OCI-LY7 (cell line): ENCODE data around the gene PATJ. TPM values are rescaled to one million over a fixed set of nuclear protein-coding genes. Genes with fewer than 3 reads are reported as not detected.

Source experiments
- BruUV-seq: library from RNA; stranded (reverse); fragments of 400-500 nt; replicated peaks from 2 replicates; lab custom pipeline; 2021; lab: Mats Ljungman, UMichigan
- CTCF ChIA-PET: fragments of 300-600 bp; sonication (Branson Sonifier 250); formaldehyde crosslinking; loops from one replicate; lab custom pipeline; 2022; ENCODE audit warnings: antibody characterized with exemption; ENCODE audit not compliant: unreplicated experiment; lab: Charles Lee
- POLR2A ChIA-PET: fragments of 300-600 bp; sonication (Branson Sonifier 250); formaldehyde crosslinking; loops from one replicate; lab custom pipeline; 2022; ENCODE audit warnings: antibody characterized with exemption; lab: Charles Lee
- DNase-seq: peaks from one replicate; pipeline ENCODE4 v3.0.0-alpha.2; 2015; ENCODE audit warnings: low spot score
- H2AFZ ChIP-seq: fragments of 200-600 bp; sonication (generic), shearing (Covaris generic); 2 replicates; pipeline ENCODE4 v1.6.1; 2014; ENCODE audit warnings: mild to moderate bottlenecking, antibody characterized with exemption, low read length, moderate library complexity
- H3K27ac ChIP-seq: fragments of 200-600 bp; sonication (generic); 2 replicates; pipeline ENCODE4 v1.5.1; 2014; ENCODE audit warnings: mixed run types, low read depth, mild to moderate bottlenecking, moderate library complexity, low read length, inconsistent platforms; ENCODE audit not compliant: poor library complexity, severe bottlenecking
- H3K36me3 ChIP-seq: fragments of 200-600 bp; sonication (generic); 2 replicates; pipeline ENCODE4 v1.6.1; 2014; ENCODE audit warnings: mild to moderate bottlenecking, antibody characterized with exemption, low read length, moderate library complexity, mixed read lengths; ENCODE audit not compliant: insufficient read depth
- H3K4me1 ChIP-seq: fragments of 200-600 bp; sonication (generic); 2 replicates; pipeline ENCODE4 v1.5.1; 2014; ENCODE audit warnings: mild to moderate bottlenecking, low read length; ENCODE audit not compliant: insufficient read depth, poor library complexity, severe bottlenecking
- H3K4me2 ChIP-seq: fragments of 200-600 bp; sonication (generic); 2 replicates; pipeline ENCODE4 v1.6.1; 2014; ENCODE audit warnings: mild to moderate bottlenecking, low read length
- H3K4me3 ChIP-seq: fragments of 200-600 bp; sonication (generic); 2 replicates; pipeline ENCODE4 v1.5.1; 2014; ENCODE audit warnings: mild to moderate bottlenecking, low read depth, low read length; ENCODE audit not compliant: poor library complexity, severe bottlenecking
- H3K79me2 ChIP-seq: fragments of 200-600 bp; sonication (generic); 2 replicates; pipeline ENCODE4 v1.6.1; 2016; ENCODE audit warnings: low read depth, mild to moderate bottlenecking, low read length, moderate library complexity, mixed read lengths; ENCODE audit not compliant: insufficient read depth
- H3K9me2 ChIP-seq: fragments of 200-600 bp; sonication (generic); 2 replicates; pipeline ENCODE4 v1.6.1; 2016; ENCODE audit warnings: mild to moderate bottlenecking, low read length, mixed read lengths; ENCODE audit not compliant: insufficient read depth
- H3K9me3 ChIP-seq: fragments of 200-600 bp; sonication (generic); 2 replicates; pipeline ENCODE4 v1.6.1; 2014; ENCODE audit warnings: mild to moderate bottlenecking, mixed run types, low read length, mixed read lengths
- H4K20me1 ChIP-seq: fragments of 200-600 bp; sonication (generic); 2 replicates; pipeline ENCODE4 v1.6.1; 2014; ENCODE audit warnings: mild to moderate bottlenecking, antibody characterized with exemption, low read length, moderate library complexity, mixed read lengths; ENCODE audit not compliant: insufficient read depth
- CTCF ChIP-seq: fragments of 200-600 bp; sonication (generic); conservative IDR thresholded peaks from 2 replicates; pipeline ENCODE4 v1.5.1; 2014; ENCODE audit warnings: mild to moderate bottlenecking, antibody characterized with exemption, low read length, moderate library complexity, mixed read lengths
- EZH2phosphoT487 ChIP-seq: fragments of 200-600 bp; sonication (generic); IDR thresholded peaks from 2 replicates; pipeline ENCODE4 v1.6.1; 2018; ENCODE audit warnings: low read depth, borderline replicate concordance, mild to moderate bottlenecking, mixed run types, antibody characterized with exemption, low read length, moderate library complexity, mixed read lengths
- intact Hi-C: fragments of 100-400 bp; cut with micrococcal nuclease; formaldehyde crosslinking; loops from one replicate; pipeline ENCODE4 v1.10.0; 2022; ENCODE audit not compliant: unreplicated experiment
- total RNA-seq, 2 experiments: library from RNA; depleted of rRNA in 1 of 2; stranded (reverse); fragments of >200 nt in 1 of 2; shearing (Covaris generic) in 1 of 2; gene quantifications; 2 replicates each; pipeline ENCODE4 v1.2.3, GENCODE V29; 2014 to 2022

PATJ gene
- total RNA-seq, 2 experiments from 2014 or later = 0.95 to 4.0 TPM

DNA sequence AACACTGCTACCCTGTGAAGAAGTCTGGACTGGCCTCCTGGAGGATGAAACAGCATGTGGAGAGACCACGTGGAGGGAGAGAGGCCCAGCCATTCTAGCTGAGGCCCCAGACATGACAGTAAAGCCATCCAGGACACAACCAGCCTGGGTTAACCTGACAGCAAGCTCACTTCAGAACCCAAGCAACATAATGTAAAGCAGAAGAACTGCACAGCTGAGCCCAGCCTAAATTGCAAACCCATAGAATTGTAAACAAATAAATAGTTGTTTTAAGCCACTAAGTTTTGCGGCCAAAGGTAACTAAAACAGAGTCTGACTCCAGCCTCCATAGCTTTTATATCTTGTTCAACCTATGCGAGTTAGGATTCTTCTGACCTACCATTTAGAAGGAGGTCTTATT, 355.2 kb downstream of the PATJ start:
- H3K9me2 ChIP-seq = no peaks in the 10 kb centered on the region
- H3K36me3 ChIP-seq = no peaks in the 10 kb centered on the region
- H3K4me1 ChIP-seq = peaks cover 10% of the 10 kb centered on the region
- H3K4me2 ChIP-seq = no peak overlapping the region
- TF ChIP-seq EZH2phosphoT487 (no peak), CTCF (no peak)
- no peak overlapping the region for H3K4me3 ChIP-seq
- no peaks in the 10 kb centered on the region for H4K20me1 ChIP-seq
- ChIA-PET POLR2A (no interaction called here), CTCF (no interaction called here)
- H3K9me3 ChIP-seq = no peaks in the 10 kb centered on the region
- no TSS peak for BruUV-seq
- H3K79me2 ChIP-seq = no peaks in the 10 kb centered on the region
- no peak for DNase-seq
- H3K27ac ChIP-seq = no peak overlapping the region
- H2AFZ ChIP-seq = no peak overlapping the region
- intact Hi-C loops = no loop called here

GRCh38 chr1:62100442-62100841, 358.2 kb downstream of the PATJ start:
- no peak for DNase-seq
- Histone ChIP-seq H3K9me2 (no peaks in the 10 kb centered on the region), H4K20me1 (no peaks in the 10 kb centered on the region), H3K79me2 (no peaks in the 10 kb centered on the region), H3K4me3 (no peak overlapping the region), H3K36me3 (no peaks in the 10 kb centered on the region), H2AFZ (no peak overlapping the region), H3K4me1 (peaks cover 8% of the 10 kb centered on the region), H3K4me2 (no peak overlapping the region), H3K9me3 (no peaks in the 10 kb centered on the region), H3K27ac (no peak overlapping the region)
- intact Hi-C loops = no loop called here
- no TSS peak for BruUV-seq
- no peak for TF ChIP-seq CTCF
- TF ChIP-seq EZH2phosphoT487 = no peak
- ChIA-PET POLR2A (no interaction called here), CTCF (no interaction called here)

DNA sequence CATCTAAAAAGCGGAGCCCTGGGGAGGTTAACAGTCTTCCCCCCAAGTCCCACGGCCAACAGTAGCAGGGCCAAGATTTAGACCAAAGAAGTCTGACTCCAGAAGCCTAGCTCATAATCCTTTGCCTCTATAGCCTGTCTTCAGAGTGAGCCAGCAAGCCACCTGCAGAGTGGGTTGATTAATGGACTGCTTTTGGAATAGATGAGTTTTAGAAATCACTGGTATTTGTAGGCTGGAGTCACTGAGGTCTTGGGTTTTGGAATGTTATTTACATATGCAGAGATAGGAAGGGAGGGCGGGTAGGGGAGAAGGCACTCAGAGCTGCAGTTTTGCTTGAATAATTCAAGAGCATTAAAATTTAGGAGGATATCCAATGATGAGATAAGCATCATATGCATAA, 361.6 kb downstream of the PATJ start:
- no peak overlapping the region for H2AFZ ChIP-seq
- DNase-seq = no peak
- BruUV-seq = no TSS peak
- TF ChIP-seq CTCF = no peak
- TF ChIP-seq EZH2phosphoT487 = no peak
- no peak overlapping the region for H3K4me3 ChIP-seq
- no peak overlapping the region for H3K4me2 ChIP-seq
- no peaks in the 10 kb centered on the region for H3K36me3 ChIP-seq
- H3K9me3 ChIP-seq = no peaks in the 10 kb centered on the region
- ChIA-PET CTCF (no interaction called here), POLR2A (interaction anchor here (0.7 kb wide), 1 partner anchor 813 kb away, joined by 3 read pairs; no protein-coding TSS in a partner anchor)
- H3K27ac ChIP-seq = no peak overlapping the region
- intact Hi-C loops = no loop called here
- H3K9me2 ChIP-seq = no peaks in the 10 kb centered on the region
- no peaks in the 10 kb centered on the region for H4K20me1 ChIP-seq
- no peaks in the 10 kb centered on the region for H3K4me1 ChIP-seq
- no peaks in the 10 kb centered on the region for H3K79me2 ChIP-seq
